ENCODE data around the gene ADAM22. TPM values are rescaled to one million over a fixed set of nuclear protein-coding genes. Genes with fewer than 3 reads are reported as not detected.

Gene ADAM22
- total and polyA plus RNA-seq, 2 donors = 2.9 to 32.5 TPM

DNA sequence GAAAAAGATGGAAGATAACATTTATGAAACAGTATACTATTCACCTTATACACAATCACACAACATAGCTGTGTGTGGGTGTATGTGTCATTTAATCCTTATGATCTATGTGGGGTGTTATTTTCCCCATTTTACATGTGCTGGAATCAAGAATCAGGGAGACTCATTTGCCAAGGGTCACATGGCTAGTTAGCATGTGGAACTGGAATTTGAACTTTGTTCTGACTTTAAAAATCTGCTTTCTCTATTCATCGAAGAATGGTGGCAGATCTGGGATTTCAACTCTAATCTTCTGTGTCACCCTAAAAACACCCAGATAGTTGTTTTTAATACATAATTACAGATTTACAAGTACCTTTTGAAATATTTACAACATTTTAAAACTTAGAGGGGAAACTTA is 65.2 kb downstream of the ADAM22 start:
- Histone ChIP-seq H3K27ac (ENCODE audit: low read depth) (no peak overlapping the region), H3K36me3 (ENCODE audit: insufficient read depth) (no peaks in the 10 kb centered on the region), H3K4me3 (ENCODE audit: low read depth, low read length) (no peak overlapping the region), H3K4me1 (ENCODE audit: insufficient read depth) (no peaks in the 10 kb centered on the region)
- WGBS = 77% methylated on average over 1 of the region's 1 CpG
- DNase-seq (ENCODE audit: extremely low spot score) = no peak

DNA sequence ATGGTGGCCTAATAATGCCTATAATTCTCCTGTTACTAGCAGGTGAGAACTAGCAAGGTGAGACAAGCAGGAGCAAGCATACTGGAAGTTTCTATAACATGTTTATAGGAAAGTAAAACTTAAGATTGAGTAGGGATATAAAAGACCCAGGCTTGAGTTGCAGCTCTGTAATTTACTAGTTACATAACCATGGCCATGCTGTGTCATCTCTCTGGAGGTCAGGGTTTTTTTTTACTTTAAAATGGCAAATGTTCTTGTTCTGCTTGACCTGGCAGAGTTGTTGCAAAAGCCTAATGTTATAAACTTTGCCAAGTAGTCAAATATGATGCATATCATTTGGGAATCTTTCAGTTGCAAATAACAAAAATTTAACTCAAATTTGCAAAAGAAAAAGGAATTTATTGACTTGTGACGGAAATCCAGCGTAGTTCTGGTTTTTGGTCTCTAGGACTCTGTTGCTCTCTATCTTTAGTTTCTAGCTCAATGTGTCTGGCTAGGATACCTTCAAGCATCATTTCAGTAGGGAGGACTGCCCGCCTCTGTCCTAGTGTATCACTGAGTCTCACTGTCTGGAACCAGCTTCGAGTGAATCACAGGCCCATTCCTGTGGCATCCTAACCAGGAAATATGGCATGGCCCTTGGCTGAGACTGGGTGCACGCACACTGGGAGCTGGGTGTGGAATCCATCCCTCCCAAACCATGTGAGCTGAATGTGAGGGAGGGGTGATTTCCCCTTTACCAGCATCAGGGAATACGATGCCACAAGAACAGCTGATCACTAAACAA is 67.9 kb downstream of the ADAM22 start:
- H3K36me3 ChIP-seq (ENCODE audit: insufficient read depth) = no peaks in the 10 kb centered on the region
- no peak overlapping the region for H3K4me3 ChIP-seq (ENCODE audit: low read depth, low read length)
- 88% methylated on average over 6 of the region's 6 CpGs for WGBS
- no peak overlapping the region for H3K27ac ChIP-seq (ENCODE audit: low read depth)
- no peak for DNase-seq (ENCODE audit: extremely low spot score)
- H3K4me1 ChIP-seq (ENCODE audit: insufficient read depth) = no peaks in the 10 kb centered on the region

DNA sequence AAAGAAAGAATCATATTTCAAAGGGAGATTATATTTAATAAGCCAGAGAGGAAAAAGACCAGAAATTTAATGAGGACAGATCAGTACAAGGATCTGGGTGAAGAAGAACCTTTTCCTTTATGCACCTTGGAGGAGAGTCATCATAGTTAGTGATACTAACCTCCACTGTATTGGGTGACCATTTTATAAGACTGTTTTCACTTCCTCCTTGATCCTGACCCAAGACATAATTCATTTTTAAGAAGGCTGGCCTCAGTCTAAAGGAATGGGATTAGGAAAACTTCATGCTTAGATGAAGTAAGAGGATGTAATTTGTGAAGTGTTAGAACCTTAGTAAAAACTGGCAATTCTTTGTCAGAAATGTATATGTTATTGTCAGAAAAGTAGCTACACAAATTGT is 68.6 kb downstream of the ADAM22 start:
- Histone ChIP-seq H3K4me3 (ENCODE audit: low read depth, low read length) (no peak overlapping the region), H3K27ac (ENCODE audit: low read depth) (no peak overlapping the region), H3K4me1 (ENCODE audit: insufficient read depth) (no peaks in the 10 kb centered on the region), H3K36me3 (ENCODE audit: insufficient read depth) (no peaks in the 10 kb centered on the region)
- DNase-seq (ENCODE audit: extremely low spot score) = no peak

DNA sequence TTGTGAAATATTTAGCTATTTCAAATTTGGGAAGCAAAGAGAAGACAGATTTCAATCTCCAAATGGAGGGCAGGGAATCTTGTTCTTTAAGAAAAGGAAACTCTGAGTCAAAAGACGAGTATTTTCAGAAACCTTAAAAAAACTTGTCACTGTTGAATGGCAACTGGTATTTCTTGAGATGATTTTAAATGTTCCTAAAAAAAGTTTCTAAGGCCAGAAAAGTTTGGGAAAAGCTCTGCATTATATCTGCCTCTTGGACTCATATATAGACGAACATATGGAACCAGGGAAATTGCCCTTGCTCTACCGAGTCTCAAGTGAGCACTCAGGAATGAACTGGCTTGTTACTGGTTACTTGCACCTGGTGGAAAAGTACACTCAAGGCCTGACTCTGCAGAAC is 69.5 kb downstream of the ADAM22 start:
- 87% methylated on average over 3 of the region's 3 CpGs for WGBS
- Histone ChIP-seq H3K36me3 (ENCODE audit: insufficient read depth) (no peaks in the 10 kb centered on the region), H3K27ac (ENCODE audit: low read depth) (no peak overlapping the region), H3K4me1 (ENCODE audit: insufficient read depth) (no peaks in the 10 kb centered on the region), H3K4me3 (ENCODE audit: low read depth, low read length) (no peak overlapping the region)
- DNase-seq (ENCODE audit: extremely low spot score) = no peak

DNA sequence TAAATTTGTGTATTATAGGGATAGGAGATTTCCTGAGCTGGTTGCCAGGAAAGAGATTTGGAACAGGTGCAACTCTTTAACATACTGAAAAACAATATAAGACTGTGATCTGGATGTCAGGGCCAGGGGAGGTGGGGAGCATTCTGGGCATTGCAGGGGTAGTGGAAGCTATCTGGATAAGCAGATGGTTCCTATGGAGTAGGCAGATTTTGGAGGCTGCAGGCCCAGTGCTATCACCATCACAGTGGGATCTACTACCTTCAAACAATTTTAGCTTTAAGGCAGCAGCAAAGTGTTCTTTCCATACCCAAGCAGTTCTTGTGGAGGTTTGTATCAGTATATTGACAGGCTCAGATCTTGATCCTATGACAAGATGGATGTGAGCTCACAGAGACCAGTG is 71.1 kb downstream of the ADAM22 start:
- no peaks in the 10 kb centered on the region for H3K36me3 ChIP-seq (ENCODE audit: insufficient read depth)
- DNase-seq (ENCODE audit: extremely low spot score) = no peak
- H3K27ac ChIP-seq (ENCODE audit: low read depth) = no peak overlapping the region
- H3K4me3 ChIP-seq (ENCODE audit: low read depth, low read length) = no peak overlapping the region
- no peaks in the 10 kb centered on the region for H3K4me1 ChIP-seq (ENCODE audit: insufficient read depth)

DNA sequence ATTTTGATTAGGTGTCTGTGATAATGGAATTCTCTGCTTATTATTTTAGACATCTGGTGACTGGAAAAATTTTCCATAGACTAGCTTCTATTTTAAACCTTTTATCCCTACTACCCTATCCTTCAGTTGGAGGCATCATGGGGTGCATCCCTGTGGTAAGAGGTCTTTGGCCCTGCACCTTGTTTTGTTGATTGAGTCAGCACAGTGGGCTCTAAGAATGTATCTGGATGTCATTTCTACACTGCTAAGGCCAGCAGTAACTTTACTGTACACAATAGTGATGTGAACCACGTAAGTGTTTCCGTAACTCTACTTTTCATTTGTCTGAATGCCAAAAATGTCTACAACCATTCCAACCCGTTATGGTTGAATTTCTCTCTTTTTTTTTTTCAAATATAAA is 75.6 kb downstream of the ADAM22 start:
- DNase-seq (ENCODE audit: extremely low spot score) = no peak
- WGBS = 78% methylated on average over 3 of the region's 3 CpGs
- Histone ChIP-seq H3K4me3 (ENCODE audit: low read depth, low read length) (no peak overlapping the region), H3K27ac (ENCODE audit: low read depth) (no peak overlapping the region), H3K4me1 (ENCODE audit: insufficient read depth) (no peaks in the 10 kb centered on the region), H3K36me3 (ENCODE audit: insufficient read depth) (no peaks in the 10 kb centered on the region)

DNA sequence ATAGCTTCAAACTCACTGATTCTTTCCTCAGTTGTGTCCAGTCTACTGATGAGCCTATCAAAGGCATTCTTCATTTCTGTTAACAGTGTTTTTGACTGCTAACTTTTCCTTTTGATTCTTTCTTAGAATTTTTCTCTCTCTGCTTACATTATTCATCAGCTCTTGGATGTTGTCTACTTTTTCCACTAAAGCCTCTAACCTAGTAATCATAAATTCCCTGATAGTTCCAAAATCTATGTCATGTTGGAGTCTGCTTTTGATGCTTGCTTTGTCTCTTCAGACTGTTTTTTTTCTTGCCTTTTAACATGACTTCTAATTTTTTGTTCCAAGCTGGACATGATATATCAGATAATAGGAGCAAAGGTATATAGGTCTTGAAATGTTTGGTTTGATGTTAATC is 78.0 kb downstream of the ADAM22 start:
- H3K4me1 ChIP-seq (ENCODE audit: insufficient read depth) = no peaks in the 10 kb centered on the region
- no peak for DNase-seq (ENCODE audit: extremely low spot score)
- H3K27ac ChIP-seq (ENCODE audit: low read depth) = no peak overlapping the region
- H3K36me3 ChIP-seq (ENCODE audit: insufficient read depth) = no peaks in the 10 kb centered on the region
- H3K4me3 ChIP-seq (ENCODE audit: low read depth, low read length) = no peak overlapping the region

DNA sequence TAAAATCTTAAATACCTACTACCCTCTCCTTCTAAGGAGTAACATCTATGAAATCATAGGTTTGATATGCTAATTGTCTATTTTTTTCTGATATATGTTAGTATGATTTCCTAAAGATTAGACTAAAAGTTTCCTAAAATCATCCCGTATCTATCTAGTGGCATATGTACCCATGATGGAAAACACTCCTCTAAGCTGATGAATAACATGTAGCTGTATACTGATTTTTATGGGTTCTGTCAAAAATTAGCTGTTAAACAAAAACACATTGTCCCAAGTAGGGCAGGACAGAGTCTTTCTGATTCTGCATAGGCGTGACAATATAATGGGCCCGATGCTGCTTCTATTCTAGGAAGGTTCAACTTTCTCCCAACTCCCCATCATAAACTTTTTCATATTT is 79.9 kb downstream of the ADAM22 start:
- no peak overlapping the region for H3K4me3 ChIP-seq (ENCODE audit: low read depth, low read length)
- WGBS = 88% methylated on average over 3 of the region's 3 CpGs
- no peak for DNase-seq (ENCODE audit: extremely low spot score)
- no peaks in the 10 kb centered on the region for H3K4me1 ChIP-seq (ENCODE audit: insufficient read depth)
- no peak overlapping the region for H3K27ac ChIP-seq (ENCODE audit: low read depth)
- no peaks in the 10 kb centered on the region for H3K36me3 ChIP-seq (ENCODE audit: insufficient read depth)

DNA sequence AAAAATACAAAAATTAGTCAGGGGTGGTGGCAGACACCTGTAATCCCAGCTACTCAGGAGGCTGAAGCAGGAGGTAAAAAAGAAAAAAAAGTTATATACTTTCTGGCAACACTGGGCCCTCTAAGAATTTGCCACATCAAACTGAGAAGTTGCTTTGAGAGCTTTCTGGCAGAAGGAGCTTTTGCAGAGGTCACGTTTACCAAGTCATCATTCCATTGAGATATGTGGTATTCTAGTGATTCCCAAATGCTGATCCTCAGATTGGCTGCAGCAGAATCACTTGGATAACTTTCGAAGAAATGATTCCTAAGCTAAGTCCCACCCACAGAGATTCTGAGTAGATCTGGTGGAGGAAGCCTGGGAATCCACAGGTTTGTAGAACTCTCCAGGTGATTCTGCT is 80.5 kb downstream of the ADAM22 start:
- DNase-seq (ENCODE audit: extremely low spot score) = no peak
- H3K4me1 ChIP-seq (ENCODE audit: insufficient read depth) = no peaks in the 10 kb centered on the region
- no peak overlapping the region for H3K27ac ChIP-seq (ENCODE audit: low read depth)
- H3K4me3 ChIP-seq (ENCODE audit: low read depth, low read length) = no peak overlapping the region
- no peaks in the 10 kb centered on the region for H3K36me3 ChIP-seq (ENCODE audit: insufficient read depth)
- 83% methylated on average over 2 of the region's 2 CpGs for WGBS

DNA sequence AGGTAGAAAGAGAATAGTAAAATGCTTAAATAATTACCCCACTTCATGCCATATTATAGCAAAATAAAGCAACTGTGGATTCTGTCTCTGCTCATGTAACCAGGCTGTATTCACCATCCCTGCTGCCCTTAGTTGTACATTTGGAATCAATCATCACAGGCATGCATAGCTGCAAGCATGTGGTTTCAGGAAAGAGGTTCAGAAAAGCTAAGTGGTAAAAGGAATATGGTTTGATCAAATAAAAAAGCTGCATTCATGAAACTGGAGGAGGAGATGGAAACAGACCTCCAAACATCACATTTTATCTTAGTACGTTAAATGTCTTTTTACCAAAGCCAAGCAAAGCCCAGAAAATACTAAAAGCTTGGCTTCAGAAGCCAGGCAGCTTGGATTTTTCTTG is 81.3 kb downstream of the ADAM22 start:
- Histone ChIP-seq H3K27ac (ENCODE audit: low read depth) (no peak overlapping the region), H3K4me3 (ENCODE audit: low read depth, low read length) (no peak overlapping the region), H3K4me1 (ENCODE audit: insufficient read depth) (no peaks in the 10 kb centered on the region), H3K36me3 (ENCODE audit: insufficient read depth) (no peaks in the 10 kb centered on the region)
- 62% methylated on average over 1 of the region's 1 CpG for WGBS
- DNase-seq (ENCODE audit: extremely low spot score) = no peak

DNA sequence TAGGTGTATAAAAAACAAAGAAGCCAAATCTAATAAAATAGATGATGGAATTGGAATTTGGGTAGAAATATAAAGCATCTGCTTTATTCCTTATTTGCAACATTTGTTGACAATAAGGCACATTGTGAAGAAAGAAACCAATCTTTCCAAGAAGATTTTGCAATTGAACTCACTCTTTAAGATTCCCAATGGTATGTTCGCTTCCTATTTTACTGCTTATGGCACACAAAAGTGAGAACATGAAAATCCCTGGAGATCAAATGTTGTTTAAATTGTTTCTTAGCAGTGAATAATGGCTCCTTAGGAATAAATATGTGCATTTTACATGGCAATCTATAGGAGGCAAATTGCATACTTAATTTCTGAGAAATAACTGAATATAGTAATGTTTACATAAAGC is 84.5 kb downstream of the ADAM22 start:
- no peak for DNase-seq (ENCODE audit: extremely low spot score)
- Histone ChIP-seq H3K36me3 (ENCODE audit: insufficient read depth) (no peaks in the 10 kb centered on the region), H3K4me3 (ENCODE audit: low read depth, low read length) (no peak overlapping the region), H3K4me1 (ENCODE audit: insufficient read depth) (no peaks in the 10 kb centered on the region), H3K27ac (ENCODE audit: low read depth) (no peak overlapping the region)
- WGBS = 87% methylated on average over 1 of the region's 1 CpG

DNA sequence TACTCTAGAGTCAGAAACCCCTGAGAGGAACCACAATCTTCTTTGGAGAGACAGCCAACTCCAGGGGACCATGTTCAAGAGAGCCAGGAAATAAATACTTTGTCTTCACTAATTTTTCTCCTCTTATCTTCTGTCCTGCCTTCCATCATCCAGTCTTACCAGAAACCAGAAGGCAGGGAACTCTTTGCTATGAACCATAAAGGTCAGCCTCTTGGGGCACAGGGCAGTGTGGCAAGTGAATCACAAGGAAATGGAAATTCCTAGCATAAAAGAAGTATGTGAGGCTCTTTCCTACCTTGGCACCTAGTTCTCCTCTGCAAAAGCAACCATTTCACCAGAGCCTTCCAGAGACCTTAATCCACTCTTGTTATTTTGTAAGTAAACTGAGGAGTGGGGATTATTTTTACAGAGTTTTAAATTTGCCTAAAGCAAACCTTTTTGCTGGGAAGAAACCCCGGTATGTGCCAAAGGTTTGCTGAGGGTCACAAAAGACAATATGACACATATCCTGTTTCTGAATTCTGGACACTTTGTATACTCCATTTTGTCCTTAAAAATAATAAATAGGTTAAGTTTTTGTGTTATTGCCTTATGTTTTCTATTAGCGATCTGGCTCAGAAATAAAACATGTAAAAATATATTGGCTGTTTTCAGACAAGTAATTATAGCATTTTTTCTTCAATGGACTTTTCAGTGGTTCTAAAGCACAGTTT is 87.1 kb downstream of the ADAM22 start:
- WGBS = 57% methylated on average over 2 of the region's 2 CpGs
- Histone ChIP-seq H3K36me3 (ENCODE audit: insufficient read depth) (no peaks in the 10 kb centered on the region), H3K4me1 (ENCODE audit: insufficient read depth) (no peaks in the 10 kb centered on the region), H3K27ac (ENCODE audit: low read depth) (no peak overlapping the region), H3K4me3 (ENCODE audit: low read depth, low read length) (no peak overlapping the region)
- DNase-seq (ENCODE audit: extremely low spot score) = no peak

DNA sequence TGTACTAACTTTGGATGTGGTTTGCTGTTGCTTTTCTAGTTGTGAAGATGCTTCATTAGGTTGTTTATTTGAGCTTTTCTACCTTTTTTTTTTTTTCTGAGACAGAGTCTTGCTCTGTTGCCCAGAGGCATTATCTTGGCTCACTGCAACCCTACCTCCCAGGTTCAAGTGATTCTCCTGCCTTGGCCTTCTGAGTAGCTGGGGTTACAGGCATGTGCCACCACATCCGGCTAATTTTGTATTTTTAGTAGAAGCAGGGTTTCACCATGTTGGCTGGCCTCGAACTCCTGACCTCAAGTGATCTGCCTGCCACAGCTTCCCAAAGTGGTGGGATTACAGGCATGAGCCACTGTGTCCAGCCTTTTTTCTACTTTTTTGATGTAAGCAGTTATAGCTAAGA is 93.7 kb downstream of the ADAM22 start:
- no peak overlapping the region for H3K27ac ChIP-seq (ENCODE audit: low read depth)
- H3K4me1 ChIP-seq (ENCODE audit: insufficient read depth) = no peaks in the 10 kb centered on the region
- no peaks in the 10 kb centered on the region for H3K36me3 ChIP-seq (ENCODE audit: insufficient read depth)
- DNase-seq (ENCODE audit: extremely low spot score) = no peak
- no peak overlapping the region for H3K4me3 ChIP-seq (ENCODE audit: low read depth, low read length)
- 93% methylated on average over 2 of the region's 2 CpGs for WGBS

DNA sequence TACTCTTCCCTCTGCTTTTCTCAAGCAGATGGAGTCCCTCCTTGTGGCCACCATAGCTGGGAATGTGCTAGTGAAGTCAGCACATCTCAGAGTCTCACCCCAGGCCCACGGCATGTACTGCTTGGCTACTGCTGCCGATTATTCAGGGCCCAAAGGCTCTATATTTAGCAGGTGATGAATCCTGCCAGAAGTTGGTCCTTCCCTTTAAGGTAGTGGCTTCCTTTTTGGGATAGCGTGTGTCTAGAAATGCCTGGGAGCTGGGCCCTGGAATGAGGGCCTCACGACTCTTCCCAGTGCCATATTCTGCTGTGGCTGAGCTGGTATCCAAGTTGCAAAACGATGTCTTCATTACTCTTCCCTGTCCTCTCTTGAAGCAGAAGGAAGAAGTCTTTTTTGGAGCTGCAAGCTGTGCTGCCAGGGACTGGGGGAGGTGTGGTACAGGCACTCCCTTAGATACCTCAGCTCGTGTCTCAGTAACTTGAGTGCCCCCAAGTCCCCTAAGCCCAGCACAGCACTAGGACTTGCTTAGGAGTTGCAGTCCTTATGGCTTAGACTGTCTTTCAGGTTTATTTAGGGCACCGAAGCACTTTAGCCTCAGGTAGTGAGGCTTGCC is 100.1 kb downstream of the ADAM22 start:
- no peak overlapping the region for H3K4me3 ChIP-seq (ENCODE audit: low read depth, low read length)
- H3K4me1 ChIP-seq (ENCODE audit: insufficient read depth) = no peaks in the 10 kb centered on the region
- 88% methylated on average over 7 of the region's 7 CpGs for WGBS
- no peak for DNase-seq (ENCODE audit: extremely low spot score)
- no peak overlapping the region for H3K27ac ChIP-seq (ENCODE audit: low read depth)
- H3K36me3 ChIP-seq (ENCODE audit: insufficient read depth) = no peaks in the 10 kb centered on the region

All from urinary bladder (tissue), 4 donors.